KG1 (cell line): ENCODE data around the gene SPATC1L.

Source experiments
- DNase-seq: peaks from one replicate; lab custom pipeline; 2025; lab: John Stamatoyannopoulos, UW

Gene SPATC1L

DNA sequence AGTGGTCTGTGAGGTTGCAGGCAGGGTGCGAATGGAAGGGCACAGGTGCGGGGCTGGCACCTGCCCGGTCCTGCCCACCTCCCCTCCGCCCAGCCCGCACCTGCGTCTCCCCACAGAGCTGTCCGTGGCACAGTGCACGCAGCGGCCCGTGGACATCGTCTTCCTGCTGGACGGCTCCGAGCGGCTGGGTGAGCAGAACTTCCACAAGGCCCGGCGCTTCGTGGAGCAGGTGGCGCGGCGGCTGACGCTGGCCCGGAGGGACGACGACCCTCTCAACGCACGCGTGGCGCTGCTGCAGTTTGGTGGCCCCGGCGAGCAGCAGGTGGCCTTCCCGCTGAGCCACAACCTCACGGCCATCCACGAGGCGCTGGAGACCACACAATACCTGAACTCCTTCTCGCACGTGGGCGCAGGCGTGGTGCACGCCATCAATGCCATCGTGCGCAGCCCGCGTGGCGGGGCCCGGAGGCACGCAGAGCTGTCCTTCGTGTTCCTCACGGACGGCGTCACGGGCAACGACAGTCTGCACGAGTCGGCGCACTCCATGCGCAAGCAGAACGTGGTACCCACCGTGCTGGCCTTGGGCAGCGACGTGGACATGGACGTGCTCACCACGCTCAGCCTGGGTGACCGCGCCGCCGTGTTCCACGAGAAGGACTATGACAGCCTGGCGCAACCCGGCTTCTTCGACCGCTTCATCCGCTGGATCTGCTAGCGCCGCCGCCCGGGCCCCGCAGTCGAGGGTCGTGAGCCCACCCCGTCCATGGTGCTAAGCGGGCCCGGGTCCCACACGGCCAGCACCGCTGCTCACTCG lies 52.2 kb downstream of the SPATC1L start:
- DNase-seq: no peak

DNA sequence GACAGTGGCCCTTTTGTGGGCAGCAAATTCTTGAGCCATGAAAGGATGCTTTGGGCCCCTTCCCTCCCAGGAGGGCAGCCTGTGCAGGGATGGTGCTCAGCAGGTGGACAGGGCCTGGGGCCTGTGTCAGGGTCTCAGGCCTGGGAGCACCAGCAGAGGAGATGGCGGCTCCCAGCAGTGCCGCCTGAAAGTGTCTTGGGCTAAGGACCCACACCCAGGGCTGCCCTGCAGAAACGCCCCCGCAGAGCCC lies 52.7 kb downstream of the SPATC1L start:
- no peak for DNase-seq

DNA sequence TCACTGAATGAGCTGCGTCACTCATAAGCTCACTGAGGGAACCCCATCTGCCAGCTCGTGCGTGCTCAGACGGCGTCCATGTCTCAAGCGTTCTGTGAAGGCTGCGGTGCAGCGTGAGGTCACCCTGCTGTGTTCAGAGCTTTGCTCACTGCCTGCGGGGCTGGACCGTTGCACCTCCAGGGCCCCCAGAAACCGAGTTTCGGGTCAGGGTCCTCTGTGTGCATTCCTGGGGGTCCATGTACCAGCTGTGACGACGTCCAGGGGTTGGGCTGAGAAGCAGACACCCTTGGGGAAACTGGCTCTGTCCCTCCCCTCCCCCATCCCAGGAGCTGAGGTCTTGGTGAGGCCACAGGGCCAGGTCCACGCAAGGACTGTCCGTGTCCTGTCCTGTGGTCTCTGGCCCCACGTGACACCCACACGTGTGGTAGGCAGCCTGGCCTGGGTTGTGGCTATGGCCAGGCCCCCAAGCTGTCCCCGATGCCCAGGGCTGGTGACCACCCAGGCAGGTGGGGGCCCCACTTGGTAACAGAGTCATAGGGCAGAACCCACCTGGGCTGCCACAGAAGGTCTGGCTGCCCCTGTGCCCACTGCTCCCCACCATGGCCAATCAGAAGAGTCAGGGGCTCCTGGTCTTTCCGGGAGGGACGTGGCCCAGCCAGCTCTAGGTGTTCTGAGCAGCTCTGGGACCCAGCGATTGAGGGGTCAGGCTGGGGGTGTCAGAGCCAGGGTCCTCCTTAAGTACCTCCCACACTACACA lies 53.2 kb downstream of the SPATC1L start:
- no peak for DNase-seq

DNA sequence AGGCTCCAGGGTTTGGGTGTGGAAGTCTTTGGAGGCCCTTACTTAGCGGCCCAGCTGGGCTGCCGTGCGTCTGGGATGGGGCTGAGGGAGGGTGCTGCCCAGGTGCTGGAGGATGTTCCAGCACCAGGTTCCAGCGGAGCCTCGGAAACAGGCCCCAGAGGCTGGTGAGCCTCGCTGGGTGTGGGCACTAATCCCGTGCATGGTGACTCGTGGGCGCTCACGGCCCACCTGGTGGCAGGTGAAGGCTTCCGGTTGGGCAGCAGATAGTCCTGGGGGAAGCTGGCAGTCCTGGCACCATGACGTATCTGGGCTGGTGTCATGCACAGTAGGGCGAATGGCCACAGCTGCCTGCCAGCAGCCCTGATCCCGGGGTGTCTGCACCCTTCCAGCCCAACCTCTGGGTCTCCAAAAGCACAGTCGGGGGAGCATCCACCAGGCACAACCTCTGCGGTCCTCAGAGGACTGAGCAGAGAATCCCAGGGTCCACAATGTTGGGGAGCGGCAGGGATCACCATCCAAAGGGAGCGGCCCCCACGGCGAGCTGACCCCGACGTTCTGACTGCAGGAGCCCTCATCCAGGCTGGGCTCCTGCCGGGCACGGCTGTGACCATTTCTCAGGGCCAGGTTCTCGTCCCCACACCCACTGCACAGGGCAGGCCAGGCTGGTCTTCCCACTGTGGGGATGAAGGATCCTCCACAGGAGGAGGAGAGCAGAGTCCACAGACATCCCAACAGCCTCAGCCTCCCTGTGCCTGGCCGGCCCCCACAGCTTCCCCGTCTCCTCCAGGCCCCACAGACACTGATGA lies 54.2 kb downstream of the SPATC1L start:
- no peak for DNase-seq

DNA sequence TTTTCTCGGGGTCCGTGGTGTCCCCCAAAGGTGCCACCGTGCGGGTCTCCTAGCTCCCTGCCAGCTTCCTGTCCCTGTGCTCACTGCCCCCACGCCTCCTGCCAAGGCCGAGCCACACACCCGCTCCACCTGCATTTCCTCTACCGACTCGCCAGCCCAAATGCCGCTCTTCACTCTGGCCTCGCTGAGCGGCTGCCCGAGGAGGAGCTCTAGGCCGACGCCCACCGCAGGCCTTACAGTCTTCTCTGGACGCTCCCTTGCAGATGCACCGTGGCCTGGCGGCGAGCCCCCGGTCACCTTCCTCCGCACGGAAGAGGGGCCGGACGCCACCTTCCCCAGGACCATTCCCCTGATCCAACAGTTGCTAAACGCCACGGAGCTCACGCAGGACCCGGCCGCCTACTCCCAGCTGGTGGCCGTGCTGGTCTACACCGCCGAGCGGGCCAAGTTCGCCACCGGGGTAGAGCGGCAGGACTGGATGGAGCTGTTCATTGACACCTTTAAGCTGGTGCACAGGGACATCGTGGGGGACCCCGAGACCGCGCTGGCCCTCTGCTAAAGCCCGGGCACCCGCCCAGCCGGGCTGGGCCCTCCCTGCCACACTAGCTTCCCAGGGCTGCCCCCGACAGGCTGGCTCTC lies 55.2 kb downstream of the SPATC1L start:
- no peak for DNase-seq

DNA sequence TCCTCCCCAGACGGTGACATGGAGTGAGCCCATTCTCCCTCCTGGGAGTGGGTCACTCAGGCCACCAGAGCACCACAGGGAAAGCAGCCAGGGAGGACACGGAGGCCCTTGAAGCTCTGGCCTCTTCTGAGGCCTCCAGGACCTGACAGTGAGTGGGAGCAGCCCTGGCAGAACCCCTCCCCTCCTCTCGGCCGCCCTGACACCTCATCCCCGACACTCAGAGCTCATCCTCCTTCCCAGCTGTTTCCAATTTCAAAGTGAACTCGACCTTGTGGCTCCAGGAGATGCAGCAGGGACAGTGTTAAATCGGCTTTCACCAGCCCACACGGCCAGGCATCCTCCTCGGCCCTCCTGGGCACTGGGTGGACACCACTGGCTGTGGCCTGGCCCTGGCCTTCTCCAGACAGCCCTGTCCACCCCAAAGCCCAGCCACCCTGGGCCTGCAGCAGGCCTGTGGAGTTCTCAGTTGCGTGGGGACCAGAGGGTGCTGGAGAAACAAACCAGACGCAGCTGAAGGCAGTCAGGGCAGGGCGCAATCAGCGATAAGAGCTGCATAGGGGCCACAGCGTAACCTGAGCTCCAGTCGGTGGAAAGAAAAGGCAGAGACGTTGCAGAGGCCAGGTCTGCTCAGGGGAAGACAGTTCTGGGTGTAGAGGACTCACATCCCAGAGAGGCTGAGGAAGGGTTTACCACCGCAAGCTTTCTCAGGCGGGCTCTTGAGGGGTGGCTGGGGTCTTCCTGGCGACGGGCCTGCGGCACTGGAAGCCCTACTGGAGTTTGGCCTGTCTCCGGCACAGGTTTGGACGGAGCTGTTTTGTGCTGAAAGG lies 55.9 kb downstream of the SPATC1L start:
- no peak for DNase-seq

DNA sequence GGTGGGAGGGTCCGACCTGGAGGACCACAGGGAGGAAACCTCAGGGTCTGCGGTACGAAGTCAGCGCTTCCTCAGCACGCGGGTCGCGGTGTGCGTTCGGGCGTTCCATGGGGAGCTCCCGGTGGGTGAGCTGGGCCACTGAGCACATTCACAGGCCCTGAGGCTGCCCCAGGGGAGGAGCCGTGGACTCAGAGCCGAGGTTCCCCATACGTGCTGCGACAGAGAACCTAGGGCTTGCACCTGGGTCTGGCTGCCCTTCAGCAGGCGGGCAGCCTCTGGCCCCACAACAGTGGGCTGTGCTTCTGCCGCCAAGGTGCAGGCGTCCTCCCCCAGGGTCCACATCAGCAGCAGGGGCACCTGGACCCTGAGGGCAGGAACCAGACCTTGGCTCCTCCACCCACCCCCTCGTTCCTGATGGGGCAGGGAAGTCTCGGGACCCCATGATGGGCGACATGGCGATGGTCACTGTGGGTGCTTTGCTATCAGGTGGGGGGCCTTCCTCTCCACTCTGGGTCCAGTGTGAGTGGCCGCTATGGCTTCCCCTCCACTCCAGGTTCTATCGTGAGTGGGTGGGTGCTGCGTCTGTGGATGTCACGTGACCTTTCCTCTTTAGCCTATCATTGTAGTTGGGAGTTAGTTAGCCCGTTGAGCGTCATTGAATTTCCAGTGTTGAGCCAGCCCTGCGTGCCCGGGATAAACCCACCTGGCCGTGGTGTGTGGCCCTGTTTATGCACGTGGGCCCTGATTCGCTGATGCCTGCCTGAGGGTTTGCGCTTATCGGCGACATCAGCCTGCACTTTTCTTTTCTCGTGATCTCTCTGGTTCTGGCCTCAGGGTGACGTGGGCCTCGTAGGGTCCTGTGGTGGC lies 56.8 kb downstream of the SPATC1L start:
- DNase-seq: no peak

DNA sequence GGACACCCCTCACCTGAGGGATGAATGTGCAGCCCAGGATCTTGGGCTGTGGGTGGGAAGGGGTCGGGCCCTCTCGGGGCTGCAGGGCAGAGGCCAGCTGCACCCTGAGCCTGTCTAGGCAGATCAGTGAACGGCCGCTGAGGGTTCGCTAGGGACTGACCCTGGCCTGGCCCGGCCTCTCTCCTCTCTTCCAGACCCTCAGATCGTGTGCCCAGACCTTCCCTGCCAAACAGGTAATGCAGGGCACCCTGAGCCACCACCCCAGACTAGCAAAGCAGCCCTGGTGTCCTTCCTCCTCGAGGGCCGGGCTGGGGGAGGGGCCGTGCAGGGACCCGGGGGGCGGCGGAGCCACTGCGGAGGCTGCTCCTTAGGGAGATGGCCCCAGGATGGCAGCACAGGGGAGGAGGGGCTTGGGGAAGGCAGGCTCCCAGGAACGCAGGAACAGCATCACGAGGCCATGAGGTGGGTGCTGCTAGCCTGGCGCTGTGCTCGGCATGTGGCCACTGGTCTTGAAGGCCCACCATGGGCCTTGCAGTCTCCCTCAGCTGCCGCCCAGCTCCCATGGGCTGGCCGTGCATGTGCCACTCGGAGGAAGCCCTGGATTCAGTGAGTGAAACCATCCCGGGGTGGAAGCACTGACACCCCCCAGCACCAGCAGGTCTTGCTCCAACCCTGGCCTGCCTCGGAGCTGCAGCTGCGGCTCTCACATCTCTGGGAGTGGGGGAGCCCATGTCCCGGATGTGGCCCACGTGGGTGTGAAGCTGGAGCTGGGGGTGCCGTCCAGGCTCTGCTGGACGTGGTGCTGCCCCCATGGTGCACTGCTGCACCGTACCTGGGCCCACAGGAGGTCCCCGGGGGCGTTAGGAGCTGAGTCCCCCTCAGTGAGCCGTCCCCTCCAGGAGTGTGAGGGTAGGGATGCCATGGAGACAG lies 57.7 kb downstream of the SPATC1L start:
- no peak for DNase-seq

DNA sequence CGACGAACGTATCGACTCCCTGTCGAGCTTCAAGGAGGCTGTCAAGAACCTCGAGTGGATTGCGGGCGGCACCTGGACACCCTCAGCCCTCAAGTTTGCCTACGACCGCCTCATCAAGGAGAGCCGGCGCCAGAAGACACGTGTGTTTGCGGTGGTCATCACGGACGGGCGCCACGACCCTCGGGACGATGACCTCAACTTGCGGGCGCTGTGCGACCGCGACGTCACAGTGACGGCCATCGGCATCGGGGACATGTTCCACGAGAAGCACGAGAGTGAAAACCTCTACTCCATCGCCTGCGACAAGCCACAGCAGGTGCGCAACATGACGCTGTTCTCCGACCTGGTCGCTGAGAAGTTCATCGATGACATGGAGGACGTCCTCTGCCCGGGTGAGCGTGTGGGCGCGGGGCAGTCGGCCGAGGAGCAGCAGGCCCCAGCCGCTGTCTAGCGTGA lies 58.4 kb downstream of the SPATC1L start:
- DNase-seq: no peak

DNA sequence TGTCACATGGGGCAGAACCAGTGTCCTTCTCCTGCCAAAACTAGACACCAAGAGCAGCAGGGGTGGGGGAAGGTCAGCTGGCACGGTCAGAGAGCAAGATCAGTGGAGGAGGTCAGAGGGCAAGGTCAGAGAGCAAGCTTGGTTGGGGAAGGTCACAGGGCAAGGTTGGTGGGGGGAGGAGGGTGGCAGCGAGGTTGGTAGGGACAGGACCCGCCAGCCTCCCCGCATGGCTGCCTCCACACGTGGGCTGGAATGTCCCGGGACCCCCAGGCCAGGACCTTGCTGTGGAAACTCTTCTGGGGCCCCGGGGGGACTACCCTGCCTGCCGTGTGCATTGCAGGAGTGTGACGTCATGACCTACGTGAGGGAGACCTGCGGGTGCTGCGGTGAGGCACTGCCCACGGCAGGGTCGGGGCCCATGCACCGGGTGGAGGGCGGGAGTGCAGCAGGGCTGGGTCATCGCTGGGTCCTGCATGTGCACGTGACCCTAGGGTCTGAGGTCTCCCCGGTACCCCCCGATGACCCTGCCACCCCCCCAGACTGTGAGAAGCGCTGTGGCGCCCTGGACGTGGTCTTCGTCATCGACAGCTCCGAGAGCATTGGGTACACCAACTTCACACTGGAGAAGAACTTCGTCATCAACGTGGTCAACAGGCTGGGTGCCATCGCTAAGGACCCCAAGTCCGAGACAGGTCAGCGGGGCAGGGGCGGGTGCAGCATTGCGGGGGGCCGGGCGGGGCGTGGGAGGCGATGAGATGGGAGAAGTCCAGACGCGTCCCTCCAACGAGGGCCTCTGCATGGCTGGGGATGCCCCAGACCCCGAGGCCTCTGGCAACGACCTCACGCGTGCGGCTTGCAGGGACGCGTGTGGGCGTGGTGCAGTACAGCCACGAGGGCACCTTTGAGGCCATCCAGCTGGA lies 59.1 kb downstream of the SPATC1L start:
- no peak for DNase-seq

DNA sequence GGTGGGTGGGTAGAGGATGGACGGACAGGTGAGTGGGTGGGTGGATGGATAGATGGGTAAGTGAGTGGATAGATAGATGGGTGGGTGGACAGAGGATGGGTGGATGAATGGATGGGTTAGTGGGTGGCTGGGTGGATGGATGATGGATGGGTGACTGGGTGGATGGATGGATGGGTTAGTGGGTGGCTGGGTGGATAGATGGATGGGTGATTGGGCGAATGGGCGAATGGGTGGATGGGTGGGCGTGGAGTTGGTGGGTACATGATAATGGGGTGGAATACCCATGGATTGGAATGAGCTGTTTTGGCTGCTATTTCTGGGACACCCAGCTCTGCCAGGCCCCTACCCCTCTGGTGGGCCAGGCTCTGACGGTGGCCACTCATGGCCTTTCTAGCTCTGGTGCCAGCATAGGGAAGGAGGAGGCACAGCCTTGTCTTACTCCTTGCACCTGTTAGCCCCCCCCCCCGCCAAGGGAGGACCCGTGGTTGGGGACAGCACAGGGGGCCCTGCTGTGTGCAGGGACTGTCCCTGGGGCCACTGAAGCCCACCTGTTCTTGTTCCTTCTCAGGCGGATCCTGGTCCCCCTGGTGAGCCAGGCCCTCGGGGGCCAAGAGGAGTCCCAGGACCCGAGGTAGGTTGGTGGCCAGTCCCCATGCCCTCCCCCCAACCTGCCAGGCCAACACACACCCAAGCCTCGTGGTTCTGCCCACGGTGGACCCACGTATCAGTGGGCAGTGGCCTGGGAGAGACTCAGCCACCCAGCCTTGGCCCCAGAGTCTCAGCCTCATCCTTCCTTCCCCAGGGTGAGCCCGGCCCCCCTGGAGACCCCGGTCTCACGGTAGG lies 60.0 kb downstream of the SPATC1L start:
- DNase-seq: no peak

DNA sequence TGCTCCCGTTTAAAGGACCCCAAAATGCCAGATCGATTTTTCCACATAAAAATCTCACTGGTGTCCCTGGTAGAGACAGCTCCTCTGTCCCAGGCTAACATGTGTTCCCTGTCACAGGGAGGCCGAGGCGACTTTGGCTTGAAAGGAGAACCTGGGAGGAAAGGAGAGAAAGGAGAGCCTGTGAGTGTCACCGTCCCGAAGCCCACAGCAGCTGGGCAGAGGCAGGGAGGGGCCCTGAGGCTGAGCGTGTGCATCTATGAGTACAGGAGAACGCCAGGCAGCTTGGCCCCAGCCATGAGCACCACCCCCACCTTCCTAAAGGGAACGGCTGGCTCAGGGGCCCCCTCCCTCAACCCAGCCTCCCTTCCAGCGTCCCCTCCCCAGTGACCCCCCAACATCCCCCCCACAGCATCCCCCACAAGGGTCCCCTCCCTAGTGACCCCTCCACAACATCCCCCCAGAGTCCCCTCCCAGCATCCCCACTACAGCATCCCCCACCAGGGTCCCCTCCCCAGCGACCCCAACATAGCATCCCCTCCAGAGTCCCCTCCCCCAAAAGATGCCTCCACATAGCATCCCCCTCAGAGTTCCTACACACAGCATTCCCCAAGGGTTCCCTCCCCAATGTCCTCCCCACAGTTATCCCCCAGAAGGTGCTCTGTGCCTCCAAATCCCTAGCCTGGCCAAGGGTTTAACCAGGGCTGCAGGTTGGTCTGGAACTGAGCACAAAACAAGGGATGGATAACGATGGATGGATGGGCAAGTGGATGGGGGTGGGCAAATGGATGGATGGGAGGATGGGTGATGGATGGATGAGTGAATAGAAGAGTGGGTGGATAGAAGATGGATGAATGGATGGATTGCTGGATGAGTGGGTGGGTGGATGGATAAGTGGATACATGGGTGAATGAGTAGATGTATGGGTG lies 61.2 kb downstream of the SPATC1L start:
- no peak for DNase-seq

DNA sequence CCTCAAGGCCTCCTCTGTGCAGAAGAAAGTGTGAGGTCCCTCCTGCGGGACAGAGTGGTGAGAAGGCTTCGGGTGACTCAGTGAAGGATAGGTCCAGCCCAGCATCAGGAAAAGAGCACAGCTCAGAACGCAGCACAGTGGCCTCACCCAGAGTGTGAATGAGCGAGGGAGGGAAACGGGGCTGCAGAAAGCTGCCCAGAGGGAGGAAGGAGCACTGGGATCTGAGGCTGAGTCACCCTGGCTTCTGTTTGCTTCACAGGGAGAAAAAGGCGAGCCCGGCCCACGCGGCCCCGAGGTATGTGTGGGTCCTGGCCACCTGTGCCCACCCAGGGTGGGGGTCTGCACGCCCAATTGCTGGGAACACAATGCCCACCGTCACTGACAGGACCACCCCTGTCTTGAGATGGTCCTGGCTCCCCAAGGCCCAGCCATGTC lies 62.0 kb downstream of the SPATC1L start:
- DNase-seq: no peak

DNA sequence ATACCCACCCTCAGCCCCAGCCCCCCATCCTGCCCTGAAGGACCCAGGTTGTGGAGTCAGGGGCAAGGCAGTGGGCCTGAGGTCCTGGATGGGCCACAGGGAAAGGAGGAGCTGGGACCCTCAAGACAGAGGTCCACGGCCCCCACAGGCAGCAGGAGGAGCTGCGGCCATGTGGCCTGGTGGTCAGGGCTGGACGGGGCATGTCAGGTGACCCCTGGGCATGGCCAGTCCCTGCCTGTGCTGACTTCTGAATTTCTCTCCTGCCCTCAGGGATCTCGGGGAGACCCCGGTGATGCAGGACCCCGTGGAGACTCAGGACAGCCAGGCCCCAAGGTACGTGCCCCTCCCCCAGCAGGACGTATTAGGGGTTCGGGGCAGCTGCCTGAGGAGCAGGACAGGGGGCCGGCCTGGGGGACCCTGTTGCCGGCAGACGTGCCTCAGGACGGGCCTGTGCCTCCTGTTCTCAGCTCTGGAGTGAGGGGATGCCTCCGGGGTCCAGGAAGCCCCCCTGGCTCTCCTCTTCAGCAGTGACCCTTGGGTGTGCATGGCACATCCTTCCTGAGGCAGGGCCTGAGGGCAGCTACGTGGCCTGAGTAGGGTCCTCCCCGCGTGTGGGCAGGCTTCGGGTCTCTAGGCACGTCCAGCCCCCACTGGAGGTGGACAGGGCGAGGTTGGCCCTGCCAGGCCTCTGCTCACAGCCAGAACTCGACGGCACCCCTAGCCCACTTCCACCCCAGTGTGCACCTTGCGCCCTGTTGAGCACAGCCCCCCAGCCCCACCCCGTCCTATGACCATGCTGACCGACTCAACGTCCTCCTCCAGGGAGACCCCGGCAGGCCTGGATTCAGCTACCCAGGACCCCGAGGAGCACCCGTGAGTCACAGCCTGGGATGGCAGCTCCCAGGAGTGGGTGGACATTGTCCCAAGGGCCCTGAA lies 62.7 kb downstream of the SPATC1L start:
- no peak for DNase-seq
